PFSK-1 (cell line): ENCODE results near the gene C5orf58.

Source experiments
- FOXP2 ChIP-seq: optimal IDR thresholded peaks from 2 replicates; pipeline ENCODE3; 2011; ENCODE audit warnings: borderline replicate concordance, control low read depth, inconsistent platforms; ENCODE audit not compliant: insufficient read depth; ENCODE audit errors: extremely low read length, extremely low read depth
- POLR2AphosphoS5 ChIP-seq: IDR thresholded peaks from 2 replicates; pipeline ENCODE4 v1.6.1; 2012; ENCODE audit warnings: low read depth, mild to moderate bottlenecking, control low read depth, low read length, moderate library complexity
- REST ChIP-seq, 2 experiments: IDR thresholded peaks; 2 replicates each; pipeline versions ENCODE4 v1.6.1 to v1.8.0; 2011 to 2012; ENCODE audit warnings: low read depth in 2 of 2, low read length in 2 of 2, control low read depth in 1 of 2, inconsistent platforms in 1 of 2, mild to moderate bottlenecking in 1 of 2, moderate library complexity in 1 of 2; ENCODE audit not compliant: insufficient read depth in 1 of 2
- SIN3A ChIP-seq: IDR thresholded peaks from 2 replicates; pipeline ENCODE4 v1.6.1; 2012; ENCODE audit warnings: mild to moderate bottlenecking, low read length, moderate library complexity, borderline replicate concordance; ENCODE audit not compliant: insufficient read depth
- TAF1 ChIP-seq: IDR thresholded peaks from 2 replicates; pipeline ENCODE4 v1.6.1; 2012; ENCODE audit warnings: low read length, control low read depth, borderline replicate concordance; ENCODE audit not compliant: insufficient read depth

Gene C5orf58

GRCh38 chr5:170268153-170268689 lies 35.4 kb downstream of the C5orf58 start:
- no peak for TF ChIP-seq TAF1

GRCh38 chr5:170268884-170269283 lies 36.1 kb downstream of the C5orf58 start:
- TF ChIP-seq FOXP2 (no peak), TAF1 (no peak), REST (IDR thresholded peaks at IDR 0.05; ENCODE audit: insufficient read depth in 1 of 2, low read depth in 2 of 2, low read length in 2 of 2) (no peak), SIN3A (no peak), POLR2AphosphoS5 (no peak)

GRCh38 chr5:170269579-170269978 lies 36.8 kb downstream of the C5orf58 start:
- no peak for TF ChIP-seq TAF1
- TF ChIP-seq SIN3A: no peak
- TF ChIP-seq REST (IDR thresholded peaks at IDR 0.05; ENCODE audit: insufficient read depth in 1 of 2, low read depth in 2 of 2, low read length in 2 of 2): no peak
- TF ChIP-seq FOXP2: no peak
- no peak for TF ChIP-seq POLR2AphosphoS5

GRCh38 chr5:170270293-170271069 lies 37.7 kb downstream of the C5orf58 start:
- TF ChIP-seq SIN3A (no peak), FOXP2 (no peak), REST (IDR thresholded peaks at IDR 0.05; ENCODE audit: insufficient read depth in 1 of 2, low read depth in 2 of 2, low read length in 2 of 2) (no peak), POLR2AphosphoS5 (no peak), TAF1 (no peak)

- TF ChIP-seq POLR2AphosphoS5: no peak
- TF ChIP-seq SIN3A: no peak
- TF ChIP-seq TAF1: no peak
- TF ChIP-seq FOXP2: no peak
- no peak for TF ChIP-seq REST (IDR thresholded peaks at IDR 0.05; ENCODE audit: insufficient read depth in 1 of 2, low read depth in 2 of 2, low read length in 2 of 2)
Observed at GRCh38 chr5:170273968-170274710, 41.4 kb downstream of the C5orf58 start.
